Endothelial cell of umbilical vein (primary cell): Measurements from ENCODE around the gene SLC44A5. TPM values are rescaled to one million over a fixed set of nuclear protein-coding genes. Genes with fewer than 3 reads are reported as not detected.

Experiments
- BruUV-seq: library from RNA; stranded (reverse); fragments of 400-500 nt; replicated peaks from 2 replicates; lab custom pipeline; 2021; lab: Mats Ljungman, UMichigan
- CTCF ChIA-PET: fragments of 300-600, 350-600 bp; sonication (Branson Sonifier 250); formaldehyde crosslinking; loops from one replicate; lab custom pipeline; 2021; ENCODE audit warnings: antibody characterized with exemption, inconsistent platforms; lab: Charles Lee
- POLR2A ChIA-PET: fragments of 300-600, 350-600 bp; sonication (Branson Sonifier 250); formaldehyde crosslinking; loops from one replicate; lab custom pipeline; 2021; ENCODE audit warnings: antibody characterized with exemption, inconsistent platforms; lab: Charles Lee
- DNase-seq: peaks from one replicate; pipeline ENCODE4 v3.0.0-alpha.2; 2011; ENCODE audit warnings: low read depth, low spot score
- FAIRE-seq: peaks from 2 replicates; lab custom pipeline; 2011; peaks lifted over from hg19 to GRCh38; lab: Jason Lieb, UNC
- H2AFZ ChIP-seq: 2 replicates; pipeline ENCODE4 v1.6.0; 2012; ENCODE audit warnings: low read depth, low read length, control low read depth, inconsistent platforms
- H3K27ac ChIP-seq: 2 replicates; pipeline ENCODE4 v1.5.1; 2011; ENCODE audit warnings: low read depth, mild to moderate bottlenecking, control low read depth, low read length, moderate library complexity; ENCODE audit not compliant: insufficient read depth
- H3K27me3 ChIP-seq, 2 experiments: 2 replicates each; pipeline versions ENCODE4 v1.6.0 to v1.6.1; 2011; ENCODE audit warnings: low read length in 2 of 2, mixed read lengths in 1 of 2; ENCODE audit not compliant: control insufficient read depth in 2 of 2, insufficient read depth in 2 of 2
- H3K36me3 ChIP-seq, 2 experiments: 2 replicates in 1 of 2; 3 replicates in 1 of 2; pipeline ENCODE4 v1.5.1; 2011; ENCODE audit warnings: low read length in 2 of 2, mild to moderate bottlenecking in 1 of 2, moderate library complexity in 1 of 2; ENCODE audit not compliant: control insufficient read depth in 2 of 2, insufficient read depth in 2 of 2; ENCODE audit errors: extremely low read depth in 1 of 2
- H3K4me1 ChIP-seq: 3 replicates; pipeline ENCODE4 v1.5.1; 2011; ENCODE audit warnings: mild to moderate bottlenecking, low read length; ENCODE audit not compliant: control insufficient read depth, insufficient read depth; ENCODE audit errors: extremely low read depth
- H3K4me2 ChIP-seq: 2 replicates; pipeline ENCODE4 v1.6.1; 2011; ENCODE audit warnings: low read length, control low read depth, mixed read lengths; ENCODE audit not compliant: insufficient read depth
- H3K4me3 ChIP-seq, 3 experiments: fragments of 200-600 bp in 1 of 3; sonication (generic), shearing (Covaris generic) in 1 of 3; replicated peaks in 1 of 3; 2 replicates each; pipeline ENCODE4 v1.5.1; 2011 to 2016; ENCODE audit warnings: control low read depth in 3 of 3, low read length in 3 of 3, mild to moderate bottlenecking in 2 of 3, inconsistent platforms in 1 of 3, low read depth in 1 of 3, moderate library complexity in 1 of 3; ENCODE audit not compliant: insufficient read depth in 1 of 3
- H3K79me2 ChIP-seq: 2 replicates; pipeline ENCODE4 v1.6.0; 2012; ENCODE audit warnings: low read length, inconsistent platforms; ENCODE audit not compliant: control insufficient read depth, insufficient read depth
- H3K9ac ChIP-seq: replicated peaks from 2 replicates; pipeline ENCODE3; 2011; ENCODE audit warnings: low read length, control low read depth; ENCODE audit not compliant: insufficient read depth; ENCODE audit errors: extremely low read depth
- H3K9me1 ChIP-seq: replicated peaks from 3 replicates; pipeline ENCODE4 v1.6.0; 2011; ENCODE audit warnings: mild to moderate bottlenecking, low read length; ENCODE audit not compliant: control insufficient read depth, insufficient read depth; ENCODE audit errors: extremely low read depth
- H3K9me3 ChIP-seq: replicated peaks from 2 replicates; pipeline ENCODE4 v1.5.1; 2012; ENCODE audit warnings: low read length, inconsistent platforms; ENCODE audit not compliant: control insufficient read depth, insufficient read depth
- H4K20me1 ChIP-seq: replicated peaks from 2 replicates; pipeline ENCODE3; 2011; ENCODE audit warnings: mild to moderate bottlenecking, low read length; ENCODE audit not compliant: control insufficient read depth, insufficient read depth; ENCODE audit errors: extremely low read depth
- EZH2 ChIP-seq: IDR thresholded peaks from 2 replicates; pipeline ENCODE4 v1.6.1; 2012; ENCODE audit warnings: borderline replicate concordance, low read depth, mild to moderate bottlenecking, moderate library complexity, low read length, inconsistent platforms; ENCODE audit not compliant: severe bottlenecking
- FOS ChIP-seq: IDR thresholded peaks from 2 replicates; pipeline ENCODE4 v1.6.1; 2011; ENCODE audit warnings: mild to moderate bottlenecking, low read length, moderate library complexity, borderline replicate concordance; ENCODE audit not compliant: insufficient read depth
- GATA2 ChIP-seq: IDR thresholded peaks from 2 replicates; pipeline ENCODE4 v1.7.0; 2011; ENCODE audit warnings: low read depth, mild to moderate bottlenecking, moderate library complexity, mixed read lengths, low read length; ENCODE audit not compliant: insufficient read length, insufficient read depth
- JUN ChIP-seq: IDR thresholded peaks from 2 replicates; pipeline ENCODE4 v1.6.1; 2011; ENCODE audit warnings: borderline replicate concordance, low read depth; ENCODE audit not compliant: insufficient read length, insufficient read depth
- MYC ChIP-seq: IDR thresholded peaks from one replicate; pipeline ENCODE4 v1.6.1; 2011; ENCODE audit warnings: mild to moderate bottlenecking, low read depth, low read length
- POLR2A ChIP-seq: IDR thresholded peaks from 2 replicates; pipeline ENCODE4 v1.6.1; 2012; ENCODE audit warnings: low read depth, mild to moderate bottlenecking, control low read depth, low read length
- POLR2AphosphoS5 ChIP-seq: IDR thresholded peaks from 2 replicates; pipeline ENCODE4 v1.6.1; 2012; ENCODE audit warnings: low read depth, mild to moderate bottlenecking, control low read depth, low read length, moderate library complexity; ENCODE audit not compliant: insufficient read depth
- dilution Hi-C: fragments of 300-500 bp; cut with MboI; formaldehyde crosslinking; loops from one replicate; pipeline ENCODE4 v1.15.0; 2019; ENCODE audit warnings: low sequenced_read_pairs; ENCODE audit not compliant: extremely low pct_ligation_motif_present
- intact Hi-C: fragments of 100-400 bp; cut with micrococcal nuclease; formaldehyde crosslinking; loops from one replicate; pipeline ENCODE4 v1.10.0; 2022
- polyA plus RNA-seq, 4 experiments: library from polyadenylated mRNA; depleted of rRNA in 3 of 4; stranded (reverse) in 3 of 4; unstranded in 1 of 4; fragments of >200 nt; gene quantifications; 2 replicates each; pipeline versions ENCODE4 v1.2.1 to v1.2.3, GENCODE V29; 2011 to 2012; ENCODE audit warnings: missing spikeins in 1 of 4
- total RNA-seq: library from RNA; stranded (reverse); gene quantifications from 2 replicates; pipeline ENCODE4 v1.2.3, GENCODE V29; 2021
- TF ChIP-seq, protein P1 (sequence below), 2 donors: IDR thresholded peaks; 1 replicate in 1 of 2; 2 replicates in 1 of 2; pipeline ENCODE4 v1.5.1; 2011; ENCODE audit warnings: low read length in 2 of 2, mild to moderate bottlenecking in 2 of 2, moderate library complexity in 2 of 2, control low read depth in 1 of 2, inconsistent platforms in 1 of 2, low read depth in 1 of 2; ENCODE audit not compliant: insufficient read depth in 1 of 2; ENCODE audit errors: extremely low read depth in 1 of 2
- TF ChIP-seq, protein P2 (sequence below): IDR thresholded peaks from 2 replicates; pipeline ENCODE4 v1.6.1; 2011; ENCODE audit not compliant: insufficient read depth, insufficient read length

SLC44A5 gene
- total and polyA plus RNA-seq, 2 donors (not counting 3 experiments of a cell fraction or from before 2014, with no cell fraction given) = 1.6 to 3.2 TPM

DNA sequence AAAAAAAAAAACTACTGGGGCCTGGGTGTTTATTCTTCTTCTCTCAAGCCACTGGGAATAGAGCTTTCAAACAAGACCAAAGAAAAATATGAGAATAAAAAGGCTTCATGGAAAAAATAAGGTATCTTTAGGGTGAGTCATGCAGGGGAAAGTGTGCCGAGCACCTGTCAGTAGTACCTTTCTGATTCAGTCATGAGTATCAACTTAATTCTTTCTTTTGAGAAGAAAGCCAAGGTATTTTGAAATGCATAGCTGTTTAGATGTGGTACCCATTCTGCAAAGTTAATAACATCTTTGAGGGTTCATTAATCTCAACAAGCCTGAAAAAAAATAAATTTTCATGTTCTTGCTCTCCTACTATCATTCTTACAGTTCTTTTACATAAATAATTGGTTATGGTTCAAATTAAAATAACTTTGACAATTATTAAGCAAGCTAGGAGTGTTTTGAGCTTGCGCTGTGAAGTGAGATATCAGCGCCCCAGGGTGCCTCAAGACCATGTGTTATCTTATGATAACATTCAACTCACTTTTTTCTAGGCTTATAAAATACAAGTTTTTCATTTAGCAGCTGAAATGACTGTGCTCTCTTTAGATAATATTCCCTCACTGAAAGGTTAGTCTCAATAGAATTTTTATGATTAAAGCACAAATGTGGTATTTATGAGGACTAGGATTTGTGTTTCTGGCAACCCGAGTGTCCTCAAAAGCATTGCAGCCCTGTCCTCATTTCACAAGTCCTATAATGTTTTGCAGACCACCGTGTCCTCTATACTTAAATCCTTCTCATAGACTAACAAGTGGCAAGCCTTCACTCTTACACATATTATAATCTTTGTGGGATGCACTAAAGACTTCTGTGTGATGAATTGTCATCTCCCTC lies 138.6 kb downstream of the SLC44A5 start:
- H3K4me1 ChIP-seq = peaks cover 23% of the 10 kb centered on the region
- TF ChIP-seq POLR2AphosphoS5 (no peak), MYC (no peak), POLR2A (no peak), FOS (no peak), EZH2 (no peak)
- H3K36me3 ChIP-seq = no peaks in the 10 kb centered on the region
- intact Hi-C loops (loop anchor here (2.0 kb wide), 1 partner anchor 126 kb away; no protein-coding TSS in a partner anchor), dilution Hi-C loops (no loop called here)
- no peaks in the 10 kb centered on the region for H3K9me3 ChIP-seq
- no peaks in the 10 kb centered on the region for H3K27me3 ChIP-seq
- BruUV-seq = no TSS peak
- H3K9me1 ChIP-seq = no peaks in the 10 kb centered on the region
- no peak overlapping the region for H3K9ac ChIP-seq
- POLR2A ChIA-PET = no interaction called here
- H3K79me2 ChIP-seq = no peaks in the 10 kb centered on the region
- peak overlapping the region; percentile 93 for H2AFZ ChIP-seq
- H3K4me3 ChIP-seq = no peak overlapping the region
- H4K20me1 ChIP-seq = no peaks in the 10 kb centered on the region
- CTCF ChIA-PET = interaction anchor here (0.9 to 2.9 kb wide), 12 partner anchors 9 to 270 kb away, joined by 3 to 13 read pairs (median 3); no protein-coding TSS in a partner anchor
- DNase-seq (peak; percentile 35), FAIRE-seq (no peak)
- H3K4me2 ChIP-seq = peak overlapping the region; percentile 93
- H3K27ac ChIP-seq = peak overlapping the region; percentile 59

DNA sequence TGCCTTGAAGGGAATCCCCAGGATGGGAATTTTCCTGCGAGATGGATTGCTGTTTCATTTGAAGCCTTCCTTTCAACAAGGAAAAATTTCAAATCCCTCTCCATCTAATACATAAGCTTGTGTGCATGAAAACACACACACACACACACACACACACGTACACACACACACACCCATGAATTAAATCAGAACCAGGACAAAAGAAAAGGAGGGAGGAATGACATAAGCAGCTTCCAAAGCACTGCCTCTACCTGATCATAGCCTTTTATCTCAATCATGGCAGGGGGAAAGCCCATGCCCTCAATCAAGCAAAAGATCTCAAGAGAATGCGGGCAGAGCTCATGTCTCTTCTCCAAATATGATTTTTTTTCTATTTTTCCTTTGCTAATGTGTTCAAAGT lies 139.7 kb downstream of the SLC44A5 start:
- Histone ChIP-seq H3K36me3 (no peaks in the 10 kb centered on the region), H2AFZ (no peak overlapping the region), H3K9me3 (no peaks in the 10 kb centered on the region), H3K79me2 (no peaks in the 10 kb centered on the region), H4K20me1 (no peaks in the 10 kb centered on the region), H3K4me2 (no peak overlapping the region), H3K9me1 (no peaks in the 10 kb centered on the region), H3K4me1 (peaks cover 23% of the 10 kb centered on the region), H3K9ac (no peak overlapping the region), H3K27me3 (no peaks in the 10 kb centered on the region), H3K27ac (no peak overlapping the region), H3K4me3 (no peak overlapping the region)
- POLR2A ChIA-PET = no interaction called here
- CTCF ChIA-PET = interaction anchor here (2.0 to 2.9 kb wide), 2 partner anchors 12 to 205 kb away, joined by 7 to 13 read pairs; no protein-coding TSS in a partner anchor
- dilution Hi-C loops (no loop called here), intact Hi-C loops (no loop called here)
- BruUV-seq = no TSS peak
- TF ChIP-seq, protein P1, sequence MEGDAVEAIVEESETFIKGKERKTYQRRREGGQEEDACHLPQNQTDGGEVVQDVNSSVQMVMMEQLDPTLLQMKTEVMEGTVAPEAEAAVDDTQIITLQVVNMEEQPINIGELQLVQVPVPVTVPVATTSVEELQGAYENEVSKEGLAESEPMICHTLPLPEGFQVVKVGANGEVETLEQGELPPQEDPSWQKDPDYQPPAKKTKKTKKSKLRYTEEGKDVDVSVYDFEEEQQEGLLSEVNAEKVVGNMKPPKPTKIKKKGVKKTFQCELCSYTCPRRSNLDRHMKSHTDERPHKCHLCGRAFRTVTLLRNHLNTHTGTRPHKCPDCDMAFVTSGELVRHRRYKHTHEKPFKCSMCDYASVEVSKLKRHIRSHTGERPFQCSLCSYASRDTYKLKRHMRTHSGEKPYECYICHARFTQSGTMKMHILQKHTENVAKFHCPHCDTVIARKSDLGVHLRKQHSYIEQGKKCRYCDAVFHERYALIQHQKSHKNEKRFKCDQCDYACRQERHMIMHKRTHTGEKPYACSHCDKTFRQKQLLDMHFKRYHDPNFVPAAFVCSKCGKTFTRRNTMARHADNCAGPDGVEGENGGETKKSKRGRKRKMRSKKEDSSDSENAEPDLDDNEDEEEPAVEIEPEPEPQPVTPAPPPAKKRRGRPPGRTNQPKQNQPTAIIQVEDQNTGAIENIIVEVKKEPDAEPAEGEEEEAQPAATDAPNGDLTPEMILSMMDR (IDR thresholded peaks at IDR 0.05; ENCODE audit: extremely low read depth in 1 of 2, insufficient read depth in 1 of 2, low read depth in 1 of 2, low read length in 2 of 2) = no peak
- TF ChIP-seq JUN = no peak
- no peak for TF ChIP-seq POLR2A
- no peak for TF ChIP-seq FOS
- no peak for TF ChIP-seq MYC
- no peak for TF ChIP-seq GATA2
- no peak for TF ChIP-seq POLR2AphosphoS5
- TF ChIP-seq, protein P2, sequence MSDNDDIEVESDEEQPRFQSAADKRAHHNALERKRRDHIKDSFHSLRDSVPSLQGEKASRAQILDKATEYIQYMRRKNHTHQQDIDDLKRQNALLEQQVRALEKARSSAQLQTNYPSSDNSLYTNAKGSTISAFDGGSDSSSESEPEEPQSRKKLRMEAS = no peak
- TF ChIP-seq EZH2 = no peak
- DNase-seq = no peak
- no peak for FAIRE-seq
